ENCODE measurements around the gene TEKTIP1. TPM values are rescaled to one million over a fixed set of nuclear protein-coding genes. Genes with fewer than 3 reads are reported as not detected.
A peak's percentile ranks its signal among the peaks of the same experiment; 100 is the strongest.

The TEKTIP1 gene
- total RNA-seq = not detected in 2 replicates

DNA sequence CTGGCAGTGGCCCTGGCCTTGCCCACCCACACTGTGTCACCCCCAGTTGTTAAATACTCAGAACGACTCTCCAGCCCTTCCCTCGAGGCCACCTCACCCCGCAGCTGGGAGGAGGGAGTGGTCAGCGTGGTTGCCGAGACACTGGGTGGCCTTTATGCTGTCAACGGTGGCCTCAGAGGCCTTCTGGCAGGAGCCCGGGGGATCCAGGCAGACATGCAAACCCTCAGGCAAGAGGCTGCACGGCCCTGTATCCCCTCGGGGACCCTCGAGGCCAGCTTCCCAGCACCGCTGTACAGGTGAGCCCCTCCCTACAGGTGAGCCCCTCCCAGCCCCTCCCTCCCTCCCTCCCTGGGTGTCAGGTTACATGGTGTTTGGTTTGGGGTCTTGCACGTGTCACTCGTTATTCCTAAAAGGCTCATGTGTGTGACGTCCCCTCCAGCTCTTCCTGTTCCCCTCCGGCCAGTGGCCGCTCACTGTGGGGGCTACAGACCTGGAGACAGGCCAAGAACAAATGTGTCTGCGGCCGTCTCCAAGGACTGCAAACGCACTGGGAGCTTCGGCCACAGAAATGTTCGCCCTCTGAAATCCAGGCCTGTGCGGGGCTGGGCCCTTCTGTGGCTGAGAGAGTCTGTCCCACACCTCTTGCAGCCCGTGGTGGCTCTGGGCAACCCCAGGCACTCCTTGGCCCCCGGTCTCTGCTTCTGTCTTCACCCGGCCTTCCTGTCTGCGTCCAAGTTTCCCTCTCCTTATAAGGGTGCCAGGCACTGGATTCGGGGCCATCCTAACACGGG lies at the start of gene TEKTIP1:
Gene TEKTIP1 (plus strand): TSS at position 210 of the 791 bp plus-strand sequence. CDS start 4 bp downstream, at position 214.
- no peak for DNase-seq (ENCODE audit: low read depth)

GRCh38 chr19:3491396-3492119 lies 47.4 kb upstream of the TEKTIP1 start:
- DNase-seq (ENCODE audit: low read depth) = no peak

DNA sequence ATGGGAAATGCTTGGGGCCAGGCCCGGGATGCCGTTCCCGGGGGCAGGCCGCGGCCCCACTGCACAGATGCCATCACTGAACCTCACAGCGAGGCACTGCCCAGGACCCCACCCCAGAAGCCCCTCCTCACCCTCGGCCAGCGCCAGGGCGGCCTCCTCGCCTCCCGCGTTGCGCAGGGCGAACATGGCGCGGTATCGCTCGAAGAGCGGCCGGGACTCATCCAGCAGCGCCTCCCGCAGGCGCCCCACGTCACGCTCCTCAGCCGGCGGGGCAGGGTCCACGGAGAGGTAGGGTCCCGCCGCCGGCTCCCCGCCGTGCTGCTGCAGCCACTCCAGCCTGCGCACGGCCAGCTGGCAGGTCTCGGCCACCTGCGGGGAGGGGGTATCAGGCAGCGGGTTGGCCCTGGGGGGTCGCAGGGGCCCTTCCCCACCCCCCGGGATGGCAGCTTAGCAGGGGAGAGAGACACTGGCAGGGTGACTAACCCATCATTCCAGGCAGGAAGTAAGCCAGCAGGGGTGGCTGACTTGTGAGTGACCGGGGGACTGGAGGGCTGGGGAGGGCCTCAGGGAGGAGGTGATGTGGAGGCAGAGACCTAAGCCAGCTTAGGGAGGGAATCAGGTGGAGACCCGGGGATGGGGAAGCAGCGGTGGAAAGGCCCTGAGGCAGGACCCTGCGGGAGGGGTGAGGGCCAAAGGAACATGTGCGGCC lies 46.7 kb upstream of the TEKTIP1 start:
- DNase-seq (ENCODE audit: low read depth) = no peak

DNA sequence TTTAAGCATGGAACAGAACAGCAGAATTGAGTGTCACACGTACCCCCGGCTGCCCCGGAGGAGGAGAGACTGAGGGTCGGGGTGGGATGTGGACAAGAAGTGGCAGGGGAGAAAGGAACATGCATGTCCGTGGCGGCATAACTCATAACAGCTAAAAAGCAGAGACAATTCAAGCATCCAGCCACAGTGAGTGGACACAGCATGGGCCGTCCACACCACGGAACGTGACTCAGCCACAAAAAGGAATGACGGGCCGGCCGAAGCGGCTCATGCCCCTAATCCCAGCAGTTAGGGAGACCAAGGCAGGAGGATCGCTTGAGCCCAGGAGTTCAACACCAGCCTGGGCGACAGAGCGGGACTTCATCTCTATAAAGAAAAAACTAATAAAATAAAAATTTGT lies 46.1 kb upstream of the TEKTIP1 start:
- no peak for DNase-seq (ENCODE audit: low read depth)

GRCh38 chr19:3493651-3494050 lies 45.3 kb upstream of the TEKTIP1 start:
- no peak for DNase-seq (ENCODE audit: low read depth)

- DNase-seq (ENCODE audit: low read depth) = no peak
Observed at GRCh38 chr19:3494051-3494450, 44.9 kb upstream of the TEKTIP1 start.

DNA sequence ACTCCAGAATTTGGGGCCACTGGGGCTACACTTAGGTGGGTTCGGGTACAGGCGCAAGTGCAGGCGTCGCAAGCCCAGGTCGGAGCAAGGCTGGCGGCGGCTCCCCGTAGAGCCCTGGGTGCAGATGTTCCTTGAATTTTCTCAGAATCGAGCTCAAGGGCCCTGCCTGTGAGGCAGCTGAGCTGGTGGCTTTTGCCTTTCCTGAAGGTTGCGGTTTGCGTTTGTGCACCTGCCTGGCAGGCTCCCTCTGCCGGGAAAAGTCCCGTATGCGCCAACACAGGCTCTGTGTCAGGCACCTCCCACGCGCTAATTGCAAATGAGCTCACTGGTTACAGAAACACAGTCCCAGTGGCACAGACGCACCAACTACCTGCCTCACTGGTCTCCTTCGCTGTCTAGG lies 44.4 kb upstream of the TEKTIP1 start:
- DNase-seq (ENCODE audit: low read depth) = no peak

DNA sequence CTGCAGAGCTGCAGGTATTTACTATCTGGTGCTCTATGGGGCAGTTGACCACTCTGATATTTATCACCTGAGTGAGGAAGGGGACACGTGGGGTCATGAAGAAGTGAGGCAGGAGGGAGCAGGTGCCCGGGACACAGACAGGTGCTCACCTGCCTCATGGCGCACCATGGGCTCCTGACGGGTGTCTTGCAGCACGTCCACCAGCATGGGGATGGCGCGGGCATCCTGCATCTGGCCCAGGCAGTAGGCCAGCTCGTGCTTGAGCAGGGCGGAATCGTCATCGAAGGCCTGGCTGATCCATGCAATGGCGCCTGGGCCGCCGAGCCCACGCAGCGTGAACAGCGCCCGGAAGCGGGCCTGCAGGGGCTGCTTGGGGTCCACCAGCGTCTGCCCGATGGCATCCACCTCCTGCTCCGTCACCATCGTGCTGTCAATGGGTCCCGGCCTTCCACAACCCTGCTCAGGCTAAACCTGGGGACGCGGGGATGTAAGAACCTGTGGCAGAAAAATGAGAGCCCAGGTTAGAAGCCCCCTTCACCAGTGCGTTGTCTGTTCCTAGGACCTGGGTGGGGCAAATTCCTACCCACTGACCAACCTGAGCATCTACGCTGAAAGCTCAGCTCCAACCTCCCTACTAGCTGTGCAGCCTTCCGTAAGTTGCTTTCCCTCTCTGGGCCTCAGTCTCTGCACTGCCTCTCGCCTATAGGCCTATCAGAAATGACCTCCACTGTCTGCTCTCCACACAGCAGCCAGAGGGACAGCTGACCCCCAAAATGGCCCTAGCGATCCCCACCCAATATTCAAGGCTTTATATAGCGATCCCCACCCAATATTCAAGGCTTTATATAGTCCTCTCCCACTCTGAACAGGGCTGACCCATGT lies 42.3 kb upstream of the TEKTIP1 start:
- no peak for DNase-seq (ENCODE audit: low read depth)

DNA sequence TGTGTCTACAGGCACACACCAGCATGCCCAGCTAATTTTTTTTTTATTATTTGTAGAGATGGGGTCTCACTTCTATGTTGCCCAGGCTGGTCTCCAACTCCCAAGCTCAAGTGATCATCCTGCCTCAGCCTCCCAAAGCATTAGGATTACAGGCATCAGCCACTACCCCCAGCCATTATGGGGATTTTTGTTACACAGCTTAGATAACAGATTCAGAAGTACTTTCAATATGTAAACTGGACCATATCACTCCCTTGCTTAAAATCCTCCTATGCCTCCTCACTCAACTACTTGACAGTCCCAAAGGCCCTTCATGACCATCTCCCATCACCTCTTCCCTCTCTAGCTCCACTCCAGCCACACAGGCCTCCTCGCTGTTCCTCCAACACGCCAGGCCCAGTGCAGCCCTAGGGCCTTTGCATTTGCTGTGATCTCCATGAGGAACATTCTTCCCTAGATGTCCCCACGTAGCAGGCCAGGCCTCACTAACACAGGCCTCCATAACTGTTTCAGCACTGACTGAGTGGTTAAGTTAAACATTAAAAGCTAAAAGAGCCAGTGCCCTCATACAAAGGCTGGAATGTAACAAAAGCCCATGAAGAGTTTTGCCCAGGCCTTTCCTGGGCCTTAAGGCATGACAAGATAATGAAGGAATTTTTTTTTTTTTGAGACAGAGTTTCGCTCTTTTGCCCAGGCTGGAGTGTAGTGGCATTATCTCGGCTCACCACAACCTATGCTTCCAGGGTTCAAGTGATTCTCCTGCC lies 41.0 kb upstream of the TEKTIP1 start:
- DNase-seq (ENCODE audit: low read depth) = peak; percentile 68

DNA sequence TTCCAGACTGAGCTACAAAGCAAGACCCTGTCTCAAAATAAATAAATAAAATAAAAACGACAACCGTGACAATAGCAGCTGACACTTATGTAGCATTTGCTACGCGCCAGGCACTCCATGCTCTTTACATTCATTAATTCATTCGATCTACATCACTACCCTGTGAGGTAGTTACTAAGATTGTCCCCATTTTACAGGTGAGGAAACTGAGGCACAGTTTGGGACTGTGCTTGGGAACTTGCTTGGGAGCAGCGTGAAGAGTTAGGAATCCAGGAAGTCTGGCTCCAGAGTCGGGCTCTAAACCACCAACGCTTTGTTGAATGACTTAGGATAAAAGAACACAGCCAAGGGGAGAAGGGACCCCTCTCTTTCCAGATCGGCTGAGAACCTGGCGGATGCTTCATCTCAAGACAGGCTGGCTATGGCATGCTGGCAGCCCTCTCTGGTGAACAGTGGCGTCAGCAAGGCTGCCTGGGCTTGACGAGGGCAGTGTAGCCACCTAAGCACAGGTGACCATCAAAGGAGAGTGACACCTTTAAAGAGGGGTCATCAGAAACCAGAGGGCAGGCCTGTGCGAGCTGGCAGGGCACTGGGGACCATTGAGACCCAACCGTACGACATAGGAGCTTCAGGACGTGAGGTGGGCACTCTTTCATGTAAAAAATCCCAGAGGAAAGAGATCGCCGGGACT lies 39.1 kb upstream of the TEKTIP1 start:
- DNase-seq (ENCODE audit: low read depth) = no peak

GRCh38 chr19:3500429-3501101 lies 38.4 kb upstream of the TEKTIP1 start, which contains the start of gene DOHH:
DOHH (minus strand) TSS chr19:3500674; CDS start chr19:3496814, 3,860 bp downstream.
- peak; percentile 95 for DNase-seq (ENCODE audit: low read depth)

DNA sequence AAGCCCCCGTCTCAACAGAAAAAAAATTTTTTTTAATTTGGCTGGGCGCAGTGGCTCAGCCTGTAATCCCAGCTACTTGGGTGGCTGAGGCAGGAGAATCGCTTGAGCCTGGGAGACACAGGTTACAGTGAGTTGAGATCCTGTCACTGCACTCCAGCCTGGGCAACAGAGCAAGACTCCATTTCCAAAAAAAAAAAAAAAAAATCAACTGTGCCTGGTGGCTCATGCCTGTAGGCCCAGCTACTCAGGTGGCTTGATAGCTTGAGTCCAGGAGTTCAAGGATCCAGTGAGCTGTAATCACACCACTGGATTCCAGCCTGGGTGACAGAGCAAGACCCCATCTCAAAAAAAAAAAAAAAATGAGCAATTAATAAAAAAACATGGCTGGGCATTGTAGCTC lies 37.2 kb upstream of the TEKTIP1 start:
- DNase-seq (ENCODE audit: low read depth) = no peak

- no peak for DNase-seq (ENCODE audit: low read depth)
Observed at GRCh38 chr19:3503036-3503572, 35.9 kb upstream of the TEKTIP1 start.

- DNase-seq (ENCODE audit: low read depth) = no peak
Observed at GRCh38 chr19:3504735-3505134, 34.2 kb upstream of the TEKTIP1 start.

DNA sequence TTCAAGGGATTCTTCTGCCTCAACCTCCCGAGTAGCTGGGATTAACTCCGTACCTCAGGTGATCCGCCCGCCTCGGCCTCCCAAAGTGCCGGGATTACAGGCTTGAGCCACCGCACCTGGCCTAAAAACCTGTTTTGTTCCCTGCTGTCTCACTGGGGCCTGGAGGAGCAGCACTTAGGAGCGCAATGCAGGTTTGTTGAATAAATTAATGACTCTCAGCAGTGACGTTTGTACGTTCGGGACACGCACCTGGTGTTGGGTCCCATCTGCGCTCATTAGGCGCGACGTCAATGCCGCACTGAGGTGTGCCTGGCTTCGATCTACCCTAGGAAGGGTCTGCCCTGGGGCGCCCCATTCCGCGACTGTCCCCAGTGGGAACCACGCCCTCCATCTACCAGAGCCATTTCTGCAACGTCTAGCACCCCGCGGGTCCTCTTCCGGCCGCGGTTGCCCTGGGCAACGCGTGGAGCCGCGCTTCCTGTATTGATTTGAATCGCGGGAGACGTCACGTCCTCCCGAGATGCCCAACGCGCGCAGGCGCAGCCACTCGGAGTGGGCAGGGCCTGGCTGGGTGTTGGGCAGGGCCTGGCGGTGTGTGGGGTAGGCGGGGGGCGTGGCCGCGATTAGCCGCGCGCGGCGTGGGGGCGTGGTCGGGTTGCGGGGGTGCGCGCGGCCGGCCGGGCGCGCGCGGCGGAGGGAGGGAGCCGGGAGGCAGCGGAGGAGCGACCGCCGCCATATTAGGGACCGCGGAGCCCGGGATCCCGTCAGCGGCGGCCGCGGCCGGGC lies 33.2 kb upstream of the TEKTIP1 start, which contains the start of gene FZR1:
Gene FZR1 (plus strand): TSS at position 714 of the 786 bp plus-strand sequence. CDS start 16,679 bp downstream, outside the sequence.
- DNase-seq (ENCODE audit: low read depth) = peak; percentile 91

DNA sequence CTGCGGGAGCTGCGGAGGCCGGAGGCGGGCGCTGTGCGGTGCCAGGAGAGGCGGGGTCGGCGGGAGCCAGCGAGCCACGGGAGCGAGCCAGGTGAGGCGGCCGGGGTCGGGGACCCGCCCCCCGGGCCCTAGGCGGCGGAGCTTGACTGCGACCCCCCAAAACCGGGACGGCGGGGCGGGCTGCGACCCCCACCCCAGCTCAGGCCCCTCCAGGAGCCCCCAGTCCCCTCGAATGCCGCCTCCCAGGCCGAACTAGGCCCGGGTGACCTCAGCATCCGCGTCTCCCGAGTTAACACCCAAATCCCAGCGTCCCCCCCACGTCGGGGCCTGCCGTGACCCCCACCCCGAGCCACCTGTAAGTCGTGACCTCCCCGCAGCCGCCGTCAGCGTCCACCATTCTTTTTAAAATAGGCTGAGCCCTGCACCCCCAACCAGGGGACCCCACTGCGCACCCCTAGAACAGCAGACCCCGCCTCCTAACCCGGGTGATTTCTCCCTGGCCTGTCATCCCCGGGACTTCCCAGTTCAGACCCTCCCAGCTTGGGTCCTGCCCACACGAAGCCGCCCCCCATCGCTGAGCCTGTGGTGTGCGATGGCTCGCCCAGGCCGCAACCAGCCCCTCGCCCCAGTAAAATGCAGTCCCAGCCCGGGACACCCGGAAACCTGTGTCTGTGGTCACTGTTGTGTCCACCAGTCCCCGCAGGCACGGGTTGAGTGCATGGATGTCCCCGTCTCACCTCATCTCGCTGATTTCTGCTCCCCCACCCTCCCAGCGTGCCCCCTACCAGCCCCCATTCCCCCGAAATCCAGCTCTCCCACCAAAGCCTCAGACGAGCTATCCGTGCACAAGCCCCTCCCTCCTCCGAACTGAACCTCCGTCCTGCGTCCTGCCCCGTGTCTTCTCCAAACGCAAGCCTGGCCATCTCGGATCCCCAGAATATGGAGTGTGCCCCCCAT lies 32.3 kb upstream of the TEKTIP1 start:
- DNase-seq (ENCODE audit: low read depth) = no peak

Measured in renal cortical epithelial cell (primary cell).